Mesendoderm (in vitro differentiated cells): ENCODE data around the gene SIX3.
A peak's percentile ranks its signal among the peaks of the same experiment; 100 is the strongest.

ENCODE experiments used
- DNase-seq: peaks from one replicate; pipeline ENCODE4 v3.0.0; 2013
- H2AK5ac ChIP-seq: 2 replicates; pipeline ENCODE4 v1.6.1; 2013; ENCODE audit warnings: low read length, inconsistent platforms
- H2BK120ac ChIP-seq: 2 replicates; pipeline ENCODE4 v1.6.1; 2013; ENCODE audit warnings: low read depth, mild to moderate bottlenecking, low read length, moderate library complexity, mixed read lengths
- H2BK15ac ChIP-seq: replicated peaks from 2 replicates; pipeline ENCODE4 v1.6.1; 2013; ENCODE audit warnings: low read depth, mild to moderate bottlenecking, moderate library complexity
- H2BK5ac ChIP-seq: 2 replicates; pipeline ENCODE4 v1.6.1; 2013; ENCODE audit warnings: low read length, inconsistent platforms
- H3K18ac ChIP-seq: 2 replicates; pipeline ENCODE4 v1.6.1; 2013; ENCODE audit warnings: mild to moderate bottlenecking, low read length, mixed read lengths
- H3K23ac ChIP-seq: one replicate; pipeline ENCODE4 v1.6.1; 2013; ENCODE audit warnings: low read length
- H3K27ac ChIP-seq: 2 replicates; pipeline ENCODE4 v1.5.1; 2013; ENCODE audit warnings: low read depth, mild to moderate bottlenecking, inconsistent platforms, low read length, moderate library complexity
- H3K27me3 ChIP-seq: 2 replicates; pipeline ENCODE4 v1.6.1; 2013; ENCODE audit warnings: low read length, control low read depth, mild to moderate bottlenecking, inconsistent platforms; ENCODE audit not compliant: insufficient read depth, poor library complexity
- H3K36me3 ChIP-seq: 2 replicates; pipeline ENCODE4 v1.6.1; 2013; ENCODE audit warnings: low read length, inconsistent platforms; ENCODE audit not compliant: control insufficient read depth, insufficient read depth
- H3K4ac ChIP-seq: one replicate; pipeline ENCODE4 v1.6.1; 2013; ENCODE audit warnings: low read depth, mild to moderate bottlenecking, low read length, moderate library complexity
- H3K4me1 ChIP-seq: 2 replicates; pipeline ENCODE4 v1.6.1; 2013; ENCODE audit warnings: low read depth, low read length, inconsistent platforms; ENCODE audit not compliant: control insufficient read depth
- H3K4me2 ChIP-seq: 2 replicates; pipeline ENCODE4 v1.6.1; 2013; ENCODE audit warnings: low read length
- H3K4me3 ChIP-seq: 2 replicates; pipeline ENCODE4 v1.5.1; 2013; ENCODE audit warnings: mild to moderate bottlenecking, low read length
- H3K56ac ChIP-seq: one replicate; pipeline ENCODE4 v1.6.1; 2013; ENCODE audit warnings: low read length
- H3K79me1 ChIP-seq: 2 replicates; pipeline ENCODE4 v1.6.1; 2013; ENCODE audit warnings: low read length, inconsistent platforms
- H3K79me2 ChIP-seq: 2 replicates; pipeline ENCODE4 v1.6.1; 2013; ENCODE audit warnings: mild to moderate bottlenecking, low read length; ENCODE audit not compliant: control insufficient read depth, insufficient read depth
- H3K9ac ChIP-seq: 2 replicates; pipeline ENCODE4 v1.6.1; 2013; ENCODE audit warnings: low read length, inconsistent platforms
- H4K5ac ChIP-seq: one replicate; pipeline ENCODE4 v1.6.1; 2013; ENCODE audit warnings: low read length
- H4K8ac ChIP-seq: one replicate; pipeline ENCODE4 v1.6.1; 2013; ENCODE audit warnings: low read depth, mild to moderate bottlenecking, control low read depth, low read length, moderate library complexity
- WGBS: extraction: QIAGEN DNeasy Blood & Tissue Kit; methylation state at CpG from one replicate; pipeline ENCODE4 v1.1.7; 2013; ENCODE audit warnings: low lambda C conversion rate, missing lambda C conversion rate; ENCODE audit not compliant: insufficient coverage; ENCODE audit errors: extremely low coverage; 5-methylcytosine and 5-hydroxymethylcytosine counted together

SIX3 gene

DNA sequence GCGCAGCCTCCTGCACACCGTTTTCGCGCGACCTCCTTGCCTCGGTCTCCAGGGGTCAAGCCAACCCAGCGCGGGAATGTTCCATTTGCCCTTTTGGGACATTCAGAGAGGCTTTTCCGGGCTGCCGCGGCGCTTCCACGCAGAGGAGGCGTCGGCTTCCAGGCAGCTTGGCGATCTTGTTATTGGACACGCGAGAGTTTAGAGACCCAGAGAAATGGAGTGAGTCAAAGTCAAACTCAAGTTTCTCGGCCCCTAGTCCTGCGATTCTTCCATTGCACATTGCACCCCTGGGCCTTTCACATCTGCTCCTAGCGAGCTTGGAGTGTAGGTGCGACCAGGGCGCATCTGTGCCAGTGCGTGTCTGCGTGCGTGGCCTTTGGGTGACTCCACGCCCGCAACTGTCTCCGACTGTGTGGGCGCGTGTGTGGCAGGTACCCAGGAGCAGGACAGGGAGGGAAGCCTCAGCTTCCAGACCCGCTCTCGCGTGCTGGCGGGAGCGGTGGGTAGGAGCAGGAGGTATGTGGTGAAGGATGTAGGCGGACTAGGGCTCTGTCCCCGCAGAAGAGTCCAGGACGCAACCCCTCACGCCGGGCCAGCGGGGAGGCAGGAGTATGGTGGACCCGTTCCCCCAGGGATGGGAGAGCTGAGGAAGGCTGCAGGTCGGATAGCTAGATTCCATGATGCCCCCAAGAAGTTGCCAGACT is 13.5 kb downstream of the SIX3 start:
- H3K56ac ChIP-seq = peak overlapping the region; percentile 1
- H2BK120ac ChIP-seq = no peak overlapping the region
- no peak overlapping the region for H4K8ac ChIP-seq
- H3K23ac ChIP-seq = peak overlapping the region; percentile 11
- no peak overlapping the region for H3K18ac ChIP-seq
- H3K36me3 ChIP-seq = no peaks in the 10 kb centered on the region
- no peak overlapping the region for H2BK5ac ChIP-seq
- no CpG with 5 or more reads among the region's 44 CpGs for WGBS
- peak overlapping the region; percentile 36 for H3K4me2 ChIP-seq
- H4K5ac ChIP-seq = no peak overlapping the region
- H3K79me2 ChIP-seq = no peaks in the 10 kb centered on the region
- peaks cover 44% of the 10 kb centered on the region for H3K27me3 ChIP-seq
- DNase-seq = no peak
- no peak overlapping the region for H2AK5ac ChIP-seq
- no peak overlapping the region for H2BK15ac ChIP-seq
- no peak overlapping the region for H3K27ac ChIP-seq
- H3K9ac ChIP-seq = no peak overlapping the region
- H3K4me1 ChIP-seq = peaks cover 5% of the 10 kb centered on the region
- no peak overlapping the region for H3K4me3 ChIP-seq
- no peaks in the 10 kb centered on the region for H3K79me1 ChIP-seq
- H3K4ac ChIP-seq = no peak overlapping the region

- H2AK5ac ChIP-seq = no peak overlapping the region
- H2BK120ac ChIP-seq = no peak overlapping the region
- no peak overlapping the region for H3K4me3 ChIP-seq
- H3K23ac ChIP-seq = no peak overlapping the region
- no peak overlapping the region for H3K4ac ChIP-seq
- peaks cover 1% of the 10 kb centered on the region for H3K4me1 ChIP-seq
- H4K5ac ChIP-seq = no peak overlapping the region
- H3K56ac ChIP-seq = peak overlapping the region; percentile 54
- H3K27me3 ChIP-seq = peaks cover 39% of the 10 kb centered on the region
- no peak overlapping the region for H3K4me2 ChIP-seq
- H3K79me2 ChIP-seq = no peaks in the 10 kb centered on the region
- H4K8ac ChIP-seq = no peak overlapping the region
- H2BK15ac ChIP-seq = no peak overlapping the region
- no peak overlapping the region for H3K9ac ChIP-seq
- WGBS = no CpG with 5 or more reads among the region's 38 CpGs
- H3K79me1 ChIP-seq = no peaks in the 10 kb centered on the region
- H3K27ac ChIP-seq = no peak overlapping the region
- no peak overlapping the region for H2BK5ac ChIP-seq
- H3K18ac ChIP-seq = no peak overlapping the region
- no peaks in the 10 kb centered on the region for H3K36me3 ChIP-seq
- peak; percentile 76 for DNase-seq
Observed at GRCh38 chr2:44955593-44956392, 14.3 kb downstream of the SIX3 start.

- Histone ChIP-seq H3K4me2 (no peak overlapping the region), H3K18ac (no peak overlapping the region), H3K27me3 (peaks cover 31% of the 10 kb centered on the region), H3K36me3 (no peaks in the 10 kb centered on the region), H3K79me1 (no peaks in the 10 kb centered on the region), H3K9ac (no peak overlapping the region), H4K8ac (no peak overlapping the region), H3K4me3 (no peak overlapping the region), H3K79me2 (no peaks in the 10 kb centered on the region), H3K56ac (no peak overlapping the region), H3K4ac (no peak overlapping the region), H3K4me1 (peaks cover 1% of the 10 kb centered on the region), H2BK5ac (no peak overlapping the region), H2BK15ac (no peak overlapping the region), H4K5ac (no peak overlapping the region), H2AK5ac (no peak overlapping the region), H2BK120ac (no peak overlapping the region), H3K23ac (no peak overlapping the region), H3K27ac (no peak overlapping the region)
- DNase-seq = no peak
- WGBS = no CpG with 5 or more reads among the region's 1 CpG
Observed at GRCh38 chr2:44956843-44957242, 15.3 kb downstream of the SIX3 start.

DNA sequence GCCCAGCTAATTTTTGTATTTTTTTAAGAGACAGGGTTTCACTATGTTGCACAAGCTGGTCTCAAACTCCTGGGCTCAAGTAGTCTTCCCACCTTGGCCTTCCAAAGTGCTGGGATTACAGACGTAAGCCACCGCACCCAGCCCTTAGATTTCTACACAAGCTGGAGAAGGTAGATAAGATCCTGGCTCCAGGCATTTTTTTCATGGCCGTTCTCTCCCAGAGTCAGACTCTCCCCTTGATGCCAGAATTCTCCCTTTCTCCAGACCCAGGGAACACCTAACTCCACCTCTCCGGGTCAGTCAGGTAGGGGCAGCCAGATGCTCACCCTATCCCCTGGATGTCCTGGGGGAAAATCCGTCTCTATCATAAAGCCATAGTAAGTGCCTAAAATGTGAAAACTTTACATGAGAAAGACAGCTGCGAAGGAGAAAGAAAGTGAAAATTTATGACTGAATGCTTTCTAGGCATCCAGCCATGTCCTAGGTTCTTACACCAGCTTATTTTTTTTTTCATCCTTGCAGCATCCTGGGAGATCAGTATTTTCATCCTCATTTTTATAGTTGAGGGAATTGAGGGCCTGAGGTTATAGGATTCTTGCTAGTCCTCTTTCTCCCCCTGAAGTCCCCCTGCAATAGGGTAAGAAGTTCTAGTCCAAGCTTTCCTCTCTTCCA is 16.3 kb downstream of the SIX3 start:
- H3K4me2 ChIP-seq = no peak overlapping the region
- H3K4me3 ChIP-seq = no peak overlapping the region
- no peak for DNase-seq
- peaks cover 1% of the 10 kb centered on the region for H3K4me1 ChIP-seq
- no peak overlapping the region for H2AK5ac ChIP-seq
- H3K56ac ChIP-seq = no peak overlapping the region
- no peak overlapping the region for H4K5ac ChIP-seq
- WGBS = no CpG with 5 or more reads among the region's 6 CpGs
- no peak overlapping the region for H2BK15ac ChIP-seq
- H3K9ac ChIP-seq = no peak overlapping the region
- peaks cover 26% of the 10 kb centered on the region for H3K27me3 ChIP-seq
- no peak overlapping the region for H3K27ac ChIP-seq
- H2BK120ac ChIP-seq = no peak overlapping the region
- H3K36me3 ChIP-seq = no peaks in the 10 kb centered on the region
- H3K4ac ChIP-seq = no peak overlapping the region
- H4K8ac ChIP-seq = no peak overlapping the region
- no peak overlapping the region for H2BK5ac ChIP-seq
- no peaks in the 10 kb centered on the region for H3K79me2 ChIP-seq
- H3K18ac ChIP-seq = no peak overlapping the region
- no peak overlapping the region for H3K23ac ChIP-seq
- H3K79me1 ChIP-seq = no peaks in the 10 kb centered on the region

- Histone ChIP-seq H3K36me3 (no peaks in the 10 kb centered on the region), H3K4me1 (peaks cover 1% of the 10 kb centered on the region), H4K8ac (no peak overlapping the region), H3K27ac (no peak overlapping the region), H3K4me2 (no peak overlapping the region), H3K23ac (no peak overlapping the region), H3K18ac (no peak overlapping the region), H2BK15ac (no peak overlapping the region), H2BK5ac (no peak overlapping the region), H4K5ac (no peak overlapping the region), H3K4ac (no peak overlapping the region), H2BK120ac (no peak overlapping the region), H3K79me2 (no peaks in the 10 kb centered on the region), H3K56ac (no peak overlapping the region), H2AK5ac (no peak overlapping the region), H3K79me1 (no peaks in the 10 kb centered on the region), H3K9ac (no peak overlapping the region), H3K4me3 (no peak overlapping the region), H3K27me3 (peaks cover 8% of the 10 kb centered on the region)
- no CpG with 5 or more reads among the region's 6 CpGs for WGBS
- no peak for DNase-seq
Observed at GRCh38 chr2:44959855-44960254, 18.4 kb downstream of the SIX3 start.
